ENCODE measurements around the gene TRIM65.

Gene TRIM65

GRCh38 chr17:75899767-75900468, 3.2 kb upstream of the TRIM65 start:
- H3K4me3 ChIP-seq (replicated peaks; ENCODE audit: insufficient read depth, low read length), result no peak overlapping the region
- DNase-seq (ENCODE audit: low read depth in 1 of 2, low spot score in 1 of 2), result no peak
- no peaks in the 10 kb centered on the region for H3K27me3 ChIP-seq (ENCODE audit: insufficient read depth, poor library complexity, severe bottlenecking)
- TF ChIP-seq CTCF (IDR thresholded peaks at IDR 0.05; ENCODE audit: insufficient read depth, low read length) (no peak), REST (IDR thresholded peaks at IDR 0.05; ENCODE audit: insufficient replicate concordance, low read depth) (no peak), SPI1 (IDR thresholded peaks at IDR 0.05; ENCODE audit: borderline replicate concordance, low read depth) (no peak), GABPA (IDR thresholded peaks at IDR 0.05; ENCODE audit: low read depth) (no peak), POLR2AphosphoS5 (IDR thresholded peaks at IDR 0.05; ENCODE audit: low read depth) (no peak)
- H3K27ac ChIP-seq (replicated peaks), result no peak overlapping the region

GRCh38 chr17:75899353-75899752, 2.6 kb upstream of the TRIM65 start:
- Histone ChIP-seq H3K27ac (replicated peaks) (no peak overlapping the region), H3K27me3 (ENCODE audit: insufficient read depth, poor library complexity, severe bottlenecking) (no peaks in the 10 kb centered on the region), H3K4me3 (replicated peaks; ENCODE audit: insufficient read depth, low read length) (no peak overlapping the region)
- TF ChIP-seq POLR2AphosphoS5 (IDR thresholded peaks at IDR 0.05; ENCODE audit: low read depth), result no peak
- TF ChIP-seq GABPA (IDR thresholded peaks at IDR 0.05; ENCODE audit: low read depth), result no peak
- no peak for TF ChIP-seq SPI1 (IDR thresholded peaks at IDR 0.05; ENCODE audit: borderline replicate concordance, low read depth)
- no peak for TF ChIP-seq REST (IDR thresholded peaks at IDR 0.05; ENCODE audit: insufficient replicate concordance, low read depth)
- no peak for TF ChIP-seq CTCF (IDR thresholded peaks at IDR 0.05; ENCODE audit: insufficient read depth, low read length)
- no peak for DNase-seq (ENCODE audit: low read depth in 1 of 2, low spot score in 1 of 2)

GRCh38 chr17:75898791-75899190, 2.0 kb upstream of the TRIM65 start:
- no peak overlapping the region for H3K4me3 ChIP-seq (replicated peaks; ENCODE audit: insufficient read depth, low read length)
- no peak for DNase-seq (ENCODE audit: low read depth in 1 of 2, low spot score in 1 of 2)
- no peaks in the 10 kb centered on the region for H3K27me3 ChIP-seq (ENCODE audit: insufficient read depth, poor library complexity, severe bottlenecking)
- TF ChIP-seq REST (IDR thresholded peaks at IDR 0.05; ENCODE audit: insufficient replicate concordance, low read depth), result no peak
- no peak for TF ChIP-seq SPI1 (IDR thresholded peaks at IDR 0.05; ENCODE audit: borderline replicate concordance, low read depth)
- TF ChIP-seq CTCF (IDR thresholded peaks at IDR 0.05; ENCODE audit: insufficient read depth, low read length), result no peak
- TF ChIP-seq GABPA (IDR thresholded peaks at IDR 0.05; ENCODE audit: low read depth), result no peak
- no peak for TF ChIP-seq POLR2AphosphoS5 (IDR thresholded peaks at IDR 0.05; ENCODE audit: low read depth)
- H3K27ac ChIP-seq (replicated peaks), result no peak overlapping the region

Data from HL-60 (cell line).